HEK293 (cell line): ENCODE data around the gene CACNG4.

Source experiments
- CTCF ChIA-PET: fragments of 350-600 bp; formaldehyde crosslinking; extraction: SDS; loops from one replicate; lab custom pipeline; 2021; ENCODE audit warnings: antibody characterized with exemption; lab: Yijun Ruan, JAX
- POLR2A ChIA-PET: fragments of 300-600 bp; formaldehyde crosslinking; extraction: SDS; loops from one replicate; lab custom pipeline; 2020; ENCODE audit warnings: antibody characterized with exemption, inconsistent platforms; lab: Yijun Ruan, JAX
- H3K27ac ChIP-seq: fragments of 200-500 bp; sonication (Bioruptor generic); 2 replicates; pipeline ENCODE4 v1.5.1; 2014; ENCODE audit warnings: low read depth, low read length, control low read depth, inconsistent platforms; ENCODE audit errors: extremely low read depth
- H3K36me3 ChIP-seq, 2 experiments: fragments of 200-500 bp in 1 of 2; sonication (Bioruptor generic) in 1 of 2; 1 replicate in 1 of 2; 2 replicates in 1 of 2; pipeline ENCODE4 v1.5.1; 2014 to 2017; ENCODE audit warnings: inconsistent platforms in 2 of 2, low read length in 2 of 2; ENCODE audit not compliant: control insufficient read depth in 2 of 2, insufficient read depth in 1 of 2
- H3K4me1 ChIP-seq: fragments of 200-500 bp; sonication (Bioruptor generic); 2 replicates; pipeline ENCODE4 v1.5.1; 2014; ENCODE audit warnings: mild to moderate bottlenecking, low read length, inconsistent platforms; ENCODE audit not compliant: control insufficient read depth, insufficient read depth
- H3K4me3 ChIP-seq: 2 replicates; pipeline ENCODE4 v1.5.1; 2011; ENCODE audit warnings: low read depth, mild to moderate bottlenecking, control low read depth, low read length, moderate library complexity
- H3K9me3 ChIP-seq: fragments of 200-500 bp; sonication (Bioruptor generic); 2 replicates; pipeline ENCODE4 v1.5.1; 2014; ENCODE audit warnings: low read depth, low read length, inconsistent platforms; ENCODE audit not compliant: control insufficient read depth, insufficient read depth
- EGR2 ChIP-seq: fragments of 450-650 bp; formaldehyde crosslinking; IDR thresholded peaks from 2 replicates; pipeline ENCODE4 v1.5.1; 2016; ENCODE audit warnings: low read depth, missing biosample characterization, missing genetic modification characterization
- KLF1 ChIP-seq: fragments of 450-650 bp; formaldehyde crosslinking; IDR thresholded peaks from 2 replicates; pipeline ENCODE4 v1.5.1; 2016; ENCODE audit warnings: missing biosample characterization, missing genetic modification characterization
- KLF9 ChIP-seq: fragments of 450-650 bp; formaldehyde crosslinking; IDR thresholded peaks from 2 replicates; pipeline ENCODE4 v1.5.1; 2016; ENCODE audit warnings: missing biosample characterization, missing genetic modification characterization, low read depth
- MZF1 ChIP-seq: fragments of 450-650 bp; formaldehyde crosslinking; IDR thresholded peaks from 2 replicates; pipeline ENCODE4 v1.5.1; 2017; ENCODE audit warnings: missing biosample characterization, missing genetic modification characterization, borderline replicate concordance
- SP3 ChIP-seq: fragments of 450-650 bp; formaldehyde crosslinking; IDR thresholded peaks from 2 replicates; pipeline ENCODE4 v1.5.1; 2016; ENCODE audit warnings: missing biosample characterization, missing genetic modification characterization
- TSHZ1 ChIP-seq: fragments of 450-650 bp; formaldehyde crosslinking; IDR thresholded peaks from 2 replicates; pipeline ENCODE4 v1.5.1; 2016; ENCODE audit warnings: missing biosample characterization, missing genetic modification characterization, borderline replicate concordance
- WT1 ChIP-seq: fragments of 450-650 bp; formaldehyde crosslinking; IDR thresholded peaks from 2 replicates; pipeline ENCODE4 v1.5.1; 2016; ENCODE audit warnings: missing biosample characterization, missing genetic modification characterization
- ZBTB48 ChIP-seq: fragments of 450-650 bp; formaldehyde crosslinking; IDR thresholded peaks from 2 replicates; pipeline ENCODE4 v1.5.1; 2016; ENCODE audit warnings: missing biosample characterization, missing genetic modification characterization
- ZEB2 ChIP-seq: fragments of 450-650 bp; formaldehyde crosslinking; IDR thresholded peaks from 2 replicates; pipeline ENCODE4 v1.5.1; 2016; ENCODE audit warnings: missing biosample characterization, missing genetic modification characterization
- ZFHX2 ChIP-seq: fragments of 450-650 bp; formaldehyde crosslinking; conservative IDR thresholded peaks from 2 replicates; pipeline ENCODE4 v1.5.1; 2016; ENCODE audit warnings: missing biosample characterization, missing genetic modification characterization
- ZFP69B ChIP-seq: fragments of 450-650 bp; formaldehyde crosslinking; IDR thresholded peaks from 2 replicates; pipeline ENCODE4 v1.5.1; 2016; ENCODE audit warnings: missing biosample characterization, missing genetic modification characterization
- ZNF174 ChIP-seq: fragments of 450-650 bp; formaldehyde crosslinking; IDR thresholded peaks from 2 replicates; pipeline ENCODE4 v1.5.0; 2017; ENCODE audit warnings: missing biosample characterization, mild to moderate bottlenecking, missing genetic modification characterization
- ZNF341 ChIP-seq: fragments of 450-650 bp; formaldehyde crosslinking; IDR thresholded peaks from 2 replicates; pipeline ENCODE4; 2016; ENCODE audit warnings: low read depth, missing biosample characterization, missing genetic modification characterization
- ZNF366 ChIP-seq: fragments of 450-650 bp; formaldehyde crosslinking; conservative IDR thresholded peaks from 2 replicates; pipeline ENCODE4 v1.5.1; 2016; ENCODE audit warnings: missing biosample characterization, missing genetic modification characterization
- ZNF654 ChIP-seq: fragments of 450-650 bp; formaldehyde crosslinking; IDR thresholded peaks from 2 replicates; pipeline ENCODE4 v1.5.1; 2016; ENCODE audit warnings: low read depth, missing biosample characterization, missing genetic modification characterization
- TF ChIP-seq, protein P1 (sequence below): fragments of 450-650 bp; formaldehyde crosslinking; optimal IDR thresholded peaks from 2 replicates; pipeline ENCODE3; 2016; ENCODE audit warnings: missing biosample characterization, mild to moderate bottlenecking, missing genetic modification characterization
- TF ChIP-seq, protein P2 (sequence below): fragments of 450-650 bp; formaldehyde crosslinking; IDR thresholded peaks from 2 replicates; pipeline ENCODE4 v1.5.1; 2017; ENCODE audit warnings: missing biosample characterization, missing genetic modification characterization
- TF ChIP-seq, protein P3 (sequence below): fragments of 450-650 bp; formaldehyde crosslinking; IDR thresholded peaks from 2 replicates; pipeline ENCODE4 v1.5.1; 2016; ENCODE audit warnings: missing biosample characterization, missing genetic modification characterization

Gene CACNG4

GRCh38 chr17:66963909-66964771 lies at the start of gene CACNG4:
TSS of gene CACNG4 (plus strand) at chr17:66964707. CDS start at chr17:66964912, 205 bp downstream.
- POLR2A ChIA-PET, result interaction anchor here (1.0 kb wide), 1 partner anchor 12 kb away, joined by 5 read pairs; no protein-coding TSS in a partner anchor
- no peak within 1 kb of the TSS for H3K27ac ChIP-seq
- peak within 1 kb of the TSS; percentile 41 for H3K4me3 ChIP-seq
- CTCF ChIA-PET, result interaction anchor here (0.6 kb wide), 1 partner anchor 39 kb away, joined by 3 read pairs; no protein-coding TSS in a partner anchor
- no peaks in the 10 kb centered on the region for H3K4me1 ChIP-seq
- H3K36me3 ChIP-seq, result no peaks in the 10 kb centered on the region
- TF ChIP-seq, protein P1, sequence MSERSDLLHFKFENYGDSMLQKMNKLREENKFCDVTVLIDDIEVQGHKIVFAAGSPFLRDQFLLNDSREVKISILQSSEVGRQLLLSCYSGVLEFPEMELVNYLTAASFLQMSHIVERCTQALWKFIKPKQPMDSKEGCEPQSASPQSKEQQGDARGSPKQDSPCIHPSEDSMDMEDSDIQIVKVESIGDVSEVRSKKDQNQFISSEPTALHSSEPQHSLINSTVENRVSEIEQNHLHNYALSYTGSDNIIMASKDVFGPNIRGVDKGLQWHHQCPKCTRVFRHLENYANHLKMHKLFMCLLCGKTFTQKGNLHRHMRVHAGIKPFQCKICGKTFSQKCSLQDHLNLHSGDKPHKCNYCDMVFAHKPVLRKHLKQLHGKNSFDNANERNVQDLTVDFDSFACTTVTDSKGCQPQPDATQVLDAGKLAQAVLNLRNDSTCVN, result peak; percentile 4
- TF ChIP-seq, protein P2, sequence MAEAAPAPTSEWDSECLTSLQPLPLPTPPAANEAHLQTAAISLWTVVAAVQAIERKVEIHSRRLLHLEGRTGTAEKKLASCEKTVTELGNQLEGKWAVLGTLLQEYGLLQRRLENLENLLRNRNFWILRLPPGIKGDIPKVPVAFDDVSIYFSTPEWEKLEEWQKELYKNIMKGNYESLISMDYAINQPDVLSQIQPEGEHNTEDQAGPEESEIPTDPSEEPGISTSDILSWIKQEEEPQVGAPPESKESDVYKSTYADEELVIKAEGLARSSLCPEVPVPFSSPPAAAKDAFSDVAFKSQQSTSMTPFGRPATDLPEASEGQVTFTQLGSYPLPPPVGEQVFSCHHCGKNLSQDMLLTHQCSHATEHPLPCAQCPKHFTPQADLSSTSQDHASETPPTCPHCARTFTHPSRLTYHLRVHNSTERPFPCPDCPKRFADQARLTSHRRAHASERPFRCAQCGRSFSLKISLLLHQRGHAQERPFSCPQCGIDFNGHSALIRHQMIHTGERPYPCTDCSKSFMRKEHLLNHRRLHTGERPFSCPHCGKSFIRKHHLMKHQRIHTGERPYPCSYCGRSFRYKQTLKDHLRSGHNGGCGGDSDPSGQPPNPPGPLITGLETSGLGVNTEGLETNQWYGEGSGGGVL (tag by site-specific recombination), result peak; percentile 91
- TF ChIP-seq ZFHX2 (tag by site-specific recombination) (peak; percentile 66), KLF1 (tag by site-specific recombination) (peak; percentile 66), ZNF366 (tag by site-specific recombination) (0 out of 2 replicates have a peak, but pooled peaks have one; percentile 23), ZFP69B (no peak), EGR2 (tag by site-specific recombination) (peak; percentile 28; the same call in 1 of the 2 replicates), WT1 (0 out of 2 replicates have a peak, but pooled peaks have one; percentile 24), TSHZ1 (tag by site-specific recombination) (no peak), MZF1 (no peak), KLF9 (tag by site-specific recombination) (peak; percentile 72), ZBTB48 (tag by site-specific recombination) (no peak), ZNF174 (tag by site-specific recombination) (no peak), ZEB2 (tag by site-specific recombination) (no peak), SP3 (tag by site-specific recombination) (0 out of 2 replicates have a peak, but pooled peaks have one; percentile 19)
- TF ChIP-seq, all 188 proteins: peak for 9
- H3K9me3 ChIP-seq, result no peaks in the 10 kb centered on the region

DNA sequence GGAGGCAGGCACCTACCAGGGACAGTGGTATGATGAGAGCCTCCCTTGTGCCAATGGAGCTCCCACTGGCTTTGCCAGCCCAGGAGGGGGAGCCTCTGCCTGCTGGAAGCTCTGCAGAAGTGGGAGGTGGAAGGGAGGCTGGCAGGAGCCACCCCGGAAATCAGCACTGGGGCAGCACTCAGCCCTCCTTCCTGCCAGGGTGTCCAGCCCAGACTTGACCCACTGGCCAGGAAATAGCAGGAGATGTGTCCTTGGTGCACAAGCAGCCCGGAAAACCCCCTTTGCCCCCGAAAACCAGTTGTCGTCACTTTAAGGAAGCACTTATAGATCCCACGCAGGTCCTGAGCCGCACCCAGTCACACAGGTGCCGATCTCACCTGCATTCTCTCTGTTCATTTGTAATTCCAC lies 49.3 kb upstream of the CACNG4 start:
- no peak overlapping the region for H3K27ac ChIP-seq
- POLR2A ChIA-PET, result no interaction called here

More for the DNA sequence above, 49.3 kb upstream of the CACNG4 start:
- no peaks in the 10 kb centered on the region for H3K4me1 ChIP-seq
- no peaks in the 10 kb centered on the region for H3K9me3 ChIP-seq
- no peaks in the 10 kb centered on the region for H3K36me3 ChIP-seq
- no peak overlapping the region for H3K4me3 ChIP-seq
- TF ChIP-seq KLF9 (tag by site-specific recombination) (no peak), ZNF654 (peak; percentile 26; the same call in 1 of the 2 replicates), ZNF341 (tag by site-specific recombination) (0 out of 2 replicates have a peak, but pooled peaks have one; percentile 11)
- TF ChIP-seq, protein P3, sequence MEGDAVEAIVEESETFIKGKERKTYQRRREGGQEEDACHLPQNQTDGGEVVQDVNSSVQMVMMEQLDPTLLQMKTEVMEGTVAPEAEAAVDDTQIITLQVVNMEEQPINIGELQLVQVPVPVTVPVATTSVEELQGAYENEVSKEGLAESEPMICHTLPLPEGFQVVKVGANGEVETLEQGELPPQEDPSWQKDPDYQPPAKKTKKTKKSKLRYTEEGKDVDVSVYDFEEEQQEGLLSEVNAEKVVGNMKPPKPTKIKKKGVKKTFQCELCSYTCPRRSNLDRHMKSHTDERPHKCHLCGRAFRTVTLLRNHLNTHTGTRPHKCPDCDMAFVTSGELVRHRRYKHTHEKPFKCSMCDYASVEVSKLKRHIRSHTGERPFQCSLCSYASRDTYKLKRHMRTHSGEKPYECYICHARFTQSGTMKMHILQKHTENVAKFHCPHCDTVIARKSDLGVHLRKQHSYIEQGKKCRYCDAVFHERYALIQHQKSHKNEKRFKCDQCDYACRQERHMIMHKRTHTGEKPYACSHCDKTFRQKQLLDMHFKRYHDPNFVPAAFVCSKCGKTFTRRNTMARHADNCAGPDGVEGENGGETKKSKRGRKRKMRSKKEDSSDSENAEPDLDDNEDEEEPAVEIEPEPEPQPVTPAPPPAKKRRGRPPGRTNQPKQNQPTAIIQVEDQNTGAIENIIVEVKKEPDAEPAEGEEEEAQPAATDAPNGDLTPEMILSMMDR, result 0 out of 2 replicates have a peak, but pooled peaks have one; percentile 24
- TF ChIP-seq, all 188 proteins: peak for 3
- CTCF ChIA-PET, result interaction anchor here (1.0 kb wide), 1 partner anchor 60 kb away, joined by 5 read pairs; no protein-coding TSS in a partner anchor
